Activated CD4-positive, alpha-beta memory T cell treated with anti-CD3 and anti-CD28 coated beads, Interleukin-2, amount 10 ng/mL, durations not matched to agents 7 days and 5 days (primary cell): ENCODE results near the gene CRX. TPM values are rescaled to one million over a fixed set of nuclear protein-coding genes. Genes with fewer than 3 reads are reported as not detected.

Source experiments
- CTCF ChIA-PET: fragments of 350-600 bp; sonication (Branson Sonifier 250); formaldehyde crosslinking; loops from one replicate; lab custom pipeline; 2021; ENCODE audit warnings: antibody characterized with exemption, inconsistent platforms; lab: Charles Lee
- POLR2A ChIA-PET: fragments of 350-600 bp; sonication (Branson Sonifier 250); formaldehyde crosslinking; loops from one replicate; lab custom pipeline; 2021; ENCODE audit warnings: antibody characterized with exemption; lab: Charles Lee
- DNase-seq: peaks from one replicate; pipeline ENCODE4 v3.0.0-alpha.2; 2020
- H3K27ac Mint-ChIP-seq: one replicate; pipeline ENCODE4 v1.8.0; 2021; ENCODE audit warnings: mild to moderate bottlenecking, mixed read lengths
- H3K27me3 Mint-ChIP-seq: one replicate; pipeline ENCODE4 v1.8.0; 2021; ENCODE audit warnings: mixed read lengths
- H3K36me3 Mint-ChIP-seq: one replicate; pipeline ENCODE4 v1.8.0; 2021; ENCODE audit warnings: low read depth, mixed read lengths
- H3K4me1 Mint-ChIP-seq: one replicate; pipeline ENCODE4 v1.8.0; 2021; ENCODE audit warnings: mixed read lengths
- H3K4me3 Mint-ChIP-seq: one replicate; pipeline ENCODE4 v1.8.0; 2021; ENCODE audit warnings: mild to moderate bottlenecking, mixed read lengths
- H3K9me3 Mint-ChIP-seq: one replicate; pipeline ENCODE4 v1.8.0; 2021; ENCODE audit warnings: mixed read lengths
- total RNA-seq, 2 experiments: library from RNA; stranded (reverse); gene quantifications; one replicate each; pipeline ENCODE4 v1.2.3, GENCODE V29; 2021

CRX gene
- total RNA-seq, 2 experiments from 2014 or later = not detected

DNA sequence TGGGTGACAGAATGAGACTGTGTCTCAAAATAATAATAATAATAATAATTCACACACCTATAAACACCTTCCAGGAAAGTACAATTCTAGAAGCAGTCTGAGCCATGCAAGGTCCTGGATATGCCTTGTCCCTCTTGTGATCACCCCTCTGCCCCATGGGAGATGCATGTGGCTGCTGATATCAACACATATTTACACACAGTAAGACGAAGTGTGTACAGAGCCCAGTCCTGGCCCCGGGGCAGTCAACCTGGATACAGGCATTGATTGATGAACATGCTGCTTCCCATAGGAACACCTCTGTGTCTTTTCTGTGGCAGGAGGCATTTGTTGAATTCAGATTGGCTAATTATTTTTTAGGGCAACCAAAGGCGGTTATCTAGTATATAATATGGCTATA, 61.2 kb downstream of the CRX start:
- peaks cover 4% of the 10 kb centered on the region for H3K9me3 Mint-ChIP-seq
- H3K27ac Mint-ChIP-seq = no peak overlapping the region
- H3K27me3 Mint-ChIP-seq = peaks cover 14% of the 10 kb centered on the region
- DNase-seq = no peak
- H3K4me3 Mint-ChIP-seq = no peak overlapping the region
- H3K4me1 Mint-ChIP-seq = no peaks in the 10 kb centered on the region
- POLR2A ChIA-PET = no interaction called here
- no peaks in the 10 kb centered on the region for H3K36me3 Mint-ChIP-seq
- CTCF ChIA-PET = no interaction called here

- Mint-ChIP-seq H3K4me3 (no peak overlapping the region), H3K9me3 (no peaks in the 10 kb centered on the region), H3K27ac (no peak overlapping the region), H3K36me3 (no peaks in the 10 kb centered on the region), H3K4me1 (no peaks in the 10 kb centered on the region), H3K27me3 (peaks cover 11% of the 10 kb centered on the region)
- DNase-seq = no peak
- ChIA-PET CTCF (no interaction called here), POLR2A (no interaction called here)
Measured at GRCh38 chr19:47885067-47885463, 63.3 kb downstream of the CRX start.

GRCh38 chr19:47886010-47886559, 64.3 kb downstream of the CRX start, which contains the start of gene SULT2A1:
SULT2A1 (minus strand) TSS chr19:47886315; CDS start chr19:47886257, 58 bp downstream.
- H3K27ac Mint-ChIP-seq = no peak within 1 kb of the TSS
- peaks cover 11% of the 10 kb centered on the region for H3K27me3 Mint-ChIP-seq
- ChIA-PET CTCF (no interaction called here), POLR2A (no interaction called here)
- no peak within 1 kb of the TSS for H3K4me3 Mint-ChIP-seq
- DNase-seq = no peak
- H3K4me1 Mint-ChIP-seq = no peaks in the 10 kb centered on the region
- no peaks in the 10 kb centered on the region for H3K9me3 Mint-ChIP-seq
- H3K36me3 Mint-ChIP-seq = no peaks in the 10 kb centered on the region

DNA sequence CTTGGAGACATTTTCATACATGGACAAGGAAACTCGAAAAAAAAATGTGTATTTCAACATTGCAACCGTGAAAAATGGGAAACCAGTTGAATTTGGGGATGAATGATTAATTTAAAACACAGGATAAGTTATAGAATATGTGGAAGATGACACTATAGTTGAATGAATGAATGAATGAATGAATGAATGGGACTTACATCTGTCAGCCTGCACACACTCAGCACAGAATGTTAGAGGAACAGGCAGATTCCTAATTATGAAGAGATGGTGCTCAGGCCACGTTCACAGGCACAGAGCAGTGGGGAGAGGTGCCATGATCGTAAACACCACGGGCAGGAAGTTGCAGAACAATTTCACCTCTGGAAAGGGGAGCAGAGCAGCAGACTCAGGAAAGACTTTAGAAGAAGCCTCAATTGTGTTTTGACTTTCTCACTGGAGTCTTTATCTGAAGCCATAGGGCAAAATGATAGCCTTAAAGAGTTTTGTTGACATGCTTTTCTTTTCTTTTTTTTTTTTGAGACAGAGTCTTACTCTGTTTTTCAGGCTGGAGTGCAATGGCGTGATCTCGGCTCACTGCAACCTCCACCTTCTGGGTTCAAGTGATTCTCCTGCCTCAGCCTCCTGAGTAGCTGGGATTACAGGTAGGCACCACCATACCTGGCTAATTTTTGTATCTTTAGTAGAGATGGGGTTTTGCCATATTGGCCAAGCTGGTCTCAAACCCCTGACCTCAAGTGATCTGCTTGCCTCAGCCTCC, 69.3 kb downstream of the CRX start:
- ChIA-PET CTCF (no interaction called here), POLR2A (no interaction called here)
- Mint-ChIP-seq H3K36me3 (no peaks in the 10 kb centered on the region), H3K4me1 (no peaks in the 10 kb centered on the region), H3K27me3 (peaks cover 6% of the 10 kb centered on the region), H3K9me3 (peaks cover 2% of the 10 kb centered on the region), H3K4me3 (no peak overlapping the region), H3K27ac (no peak overlapping the region)
- DNase-seq = no peak

DNA sequence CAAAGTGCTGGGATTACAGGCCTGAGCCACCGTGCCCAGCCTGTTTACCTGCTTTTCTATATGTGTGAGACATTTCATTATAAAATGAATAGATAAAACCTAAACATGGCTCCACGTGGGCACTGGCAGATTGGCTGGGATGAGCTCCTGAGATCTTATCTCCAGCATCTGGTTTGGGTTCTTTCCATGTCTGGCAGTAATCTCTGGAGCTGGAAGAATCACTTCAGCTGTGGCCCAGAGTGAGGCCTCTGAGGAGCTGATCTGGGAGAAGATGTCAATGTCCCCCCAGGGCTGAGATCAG, 69.8 kb downstream of the CRX start:
- POLR2A ChIA-PET = no interaction called here
- Mint-ChIP-seq H3K4me3 (no peak overlapping the region), H3K27ac (no peak overlapping the region), H3K27me3 (peaks cover 3% of the 10 kb centered on the region), H3K4me1 (no peaks in the 10 kb centered on the region), H3K36me3 (no peaks in the 10 kb centered on the region), H3K9me3 (peaks cover 2% of the 10 kb centered on the region)
- DNase-seq = no peak
- CTCF ChIA-PET = no interaction called here

- no peak overlapping the region for H3K4me3 Mint-ChIP-seq
- no peaks in the 10 kb centered on the region for H3K36me3 Mint-ChIP-seq
- POLR2A ChIA-PET = no interaction called here
- no peak for DNase-seq
- peaks cover 3% of the 10 kb centered on the region for H3K27me3 Mint-ChIP-seq
- CTCF ChIA-PET = no interaction called here
- no peak overlapping the region for H3K27ac Mint-ChIP-seq
- no peaks in the 10 kb centered on the region for H3K4me1 Mint-ChIP-seq
- peaks cover 2% of the 10 kb centered on the region for H3K9me3 Mint-ChIP-seq
Measured at GRCh38 chr19:47891923-47892666, 70.4 kb downstream of the CRX start.

Other genes starting within 250 kb of the CRX start
- under 1 TPM; 0.15 to 0.20 TPM for gene ZNF541, start 248.8 kb upstream of the CRX start, total RNA-seq
- 10 to 100 TPM; 20.2 to 23.3 TPM for gene BICRA, start 212.8 kb upstream of the CRX start, total RNA-seq
- gene EHD2, start 108.5 kb upstream of the CRX start, total RNA-seq = not detected
- gene NOP53, start 76.4 kb upstream of the CRX start, total RNA-seq = 100 to 1,000 TPM; 257 to 271 TPM
- gene SELENOW, start 43.2 kb upstream of the CRX start, total RNA-seq = 100 to 1,000 TPM; 110 to 120 TPM
- not detected for gene TPRX1, start 17.4 kb upstream of the CRX start, total RNA-seq
- gene TPRX2, start 37.3 kb downstream of the CRX start, total RNA-seq = not detected
- gene SULT2A1, start 64.4 kb downstream of the CRX start, total RNA-seq = not detected
- not detected for gene BSPH1, start 170.2 kb downstream of the CRX start, total RNA-seq
- gene ELSPBP1, start 172.7 kb downstream of the CRX start, total RNA-seq = not detected
- gene CABP5, start 222.1 kb downstream of the CRX start, total RNA-seq = not detected